ENCODE results near the gene SLC51B.

- TF ChIP-seq MAZ (IDR thresholded peaks at IDR 0.05; ENCODE audit: borderline replicate concordance, low read depth, low read length) = no peak
- TF ChIP-seq POLR2A (IDR thresholded peaks at IDR 0.05; ENCODE audit: low read depth, low read length) = no peak
- TF ChIP-seq CTCF (conservative IDR thresholded peaks at IDR 0.05; ENCODE audit: low read depth, low read length) = peak; percentile 45
- no peak for TF ChIP-seq MXI1 (IDR thresholded peaks at IDR 0.05; ENCODE audit: borderline replicate concordance, low read depth, low read length)
- TF ChIP-seq CEBPB (IDR thresholded peaks at IDR 0.05; ENCODE audit: low read depth, low read length) = no peak
- no peak for TF ChIP-seq FOS (IDR thresholded peaks at IDR 0.05; ENCODE audit: low read depth, low read length)
- no peak for TF ChIP-seq RFX5 (IDR thresholded peaks at IDR 0.05; ENCODE audit: low read depth, low read length)
- no peak for TF ChIP-seq RCOR1 (IDR thresholded peaks at IDR 0.05; ENCODE audit: insufficient replicate concordance, low read length)
- TF ChIP-seq USF2 (IDR thresholded peaks at IDR 0.05; ENCODE audit: low read depth, low read length) = no peak
- peak; percentile 32; the same call in 1 of the 2 replicates for TF ChIP-seq SMC3 (IDR thresholded peaks at IDR 0.05; ENCODE audit: low read depth, low read length)
Measured at GRCh38 chr15:65085990-65086679, 40.9 kb downstream of the SLC51B start.

Measured in IMR-90 (cell line).